Fibroblast of skin of back (primary cell): ENCODE data around the gene ELOVL1. TPM values are rescaled to one million over a fixed set of nuclear protein-coding genes. Genes with fewer than 3 reads are reported as not detected.
"Not testable (repeated sequence)": the region's sequence is repeated elsewhere in the genome, so short reads cannot be mapped to it uniquely, and the experiment has no call there.

ENCODE experiments used
- DNase-seq: peaks from one replicate; pipeline ENCODE4 v3.0.0-alpha.2; 2013
- polyA plus RNA-seq, 2 experiments: library from polyadenylated mRNA; unstranded; fragments of 120-200 nt; gene quantifications; one replicate each; pipeline ENCODE4 v1.2.1, GENCODE V29; 2013; ENCODE audit not compliant: insufficient read length in 2 of 2

Gene ELOVL1
- polyA plus RNA-seq (2013, experiment 1 of 2; ENCODE audit: insufficient read length): 160 TPM
- polyA plus RNA-seq (2013, experiment 2 of 2; ENCODE audit: insufficient read length): 101 TPM

DNA sequence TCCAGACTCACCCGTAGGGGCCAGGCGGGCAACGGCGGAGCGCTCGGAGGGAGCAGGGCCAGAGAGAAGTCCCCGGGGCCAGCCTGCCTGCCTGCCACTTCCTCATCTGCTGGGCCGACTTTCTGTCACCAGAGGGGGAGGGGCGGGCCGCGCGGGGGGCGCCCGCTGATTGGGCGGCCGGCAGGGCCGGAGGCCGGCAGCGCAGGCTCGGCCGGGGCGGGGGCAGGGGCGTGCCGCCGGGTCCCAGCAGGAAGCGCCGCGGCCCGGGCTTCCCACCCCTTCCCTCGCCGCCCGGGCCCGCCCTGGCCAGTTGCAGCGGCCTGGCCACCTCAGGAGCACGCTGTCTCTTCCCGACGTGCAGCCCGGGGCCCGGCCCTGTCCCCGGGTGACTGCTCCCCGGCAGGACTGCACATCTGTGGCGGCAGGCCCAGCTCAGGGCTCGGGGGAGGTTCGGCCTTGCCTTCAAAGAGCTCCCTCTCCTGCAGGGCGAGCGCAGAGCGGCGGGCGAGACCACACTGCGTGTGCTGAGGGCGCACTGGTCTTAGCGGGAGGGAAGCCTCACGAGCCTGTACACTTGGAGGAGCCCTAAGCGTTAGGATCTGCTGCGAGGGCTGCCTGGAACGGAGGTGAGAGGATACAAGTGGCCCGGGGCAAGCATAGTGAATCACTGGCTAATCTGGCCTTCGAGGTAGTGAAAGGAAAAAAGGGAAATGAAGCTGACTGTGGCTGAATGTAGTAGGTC lies at the start of gene ELOVL1:
TSS of gene ELOVL1 (minus strand) at position 108 of the 742 bp plus-strand sequence. CDS start 2,402 bp downstream, outside the sequence.
- peak; percentile 91 for DNase-seq

DNA sequence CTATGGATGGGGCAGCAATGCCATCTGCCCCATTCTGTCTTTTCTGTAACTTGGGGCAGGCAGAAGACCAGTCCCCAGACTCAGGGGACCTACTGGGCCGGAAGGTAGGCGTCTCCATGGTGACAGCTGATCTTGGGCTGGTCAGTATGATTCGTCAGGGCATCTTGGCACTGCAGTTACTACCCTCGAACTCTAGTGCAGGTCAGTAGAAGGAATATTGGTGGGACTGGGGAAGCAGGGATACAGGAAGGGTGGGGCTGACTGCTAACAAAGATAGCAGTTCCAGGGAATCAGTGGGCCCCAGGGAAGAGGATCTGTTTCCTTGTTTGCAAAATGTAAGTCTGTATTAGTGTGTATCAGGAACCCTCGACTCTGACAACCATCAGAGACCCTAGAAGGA lies 48.1 kb upstream of the ELOVL1 start:
- no peak for DNase-seq

DNA sequence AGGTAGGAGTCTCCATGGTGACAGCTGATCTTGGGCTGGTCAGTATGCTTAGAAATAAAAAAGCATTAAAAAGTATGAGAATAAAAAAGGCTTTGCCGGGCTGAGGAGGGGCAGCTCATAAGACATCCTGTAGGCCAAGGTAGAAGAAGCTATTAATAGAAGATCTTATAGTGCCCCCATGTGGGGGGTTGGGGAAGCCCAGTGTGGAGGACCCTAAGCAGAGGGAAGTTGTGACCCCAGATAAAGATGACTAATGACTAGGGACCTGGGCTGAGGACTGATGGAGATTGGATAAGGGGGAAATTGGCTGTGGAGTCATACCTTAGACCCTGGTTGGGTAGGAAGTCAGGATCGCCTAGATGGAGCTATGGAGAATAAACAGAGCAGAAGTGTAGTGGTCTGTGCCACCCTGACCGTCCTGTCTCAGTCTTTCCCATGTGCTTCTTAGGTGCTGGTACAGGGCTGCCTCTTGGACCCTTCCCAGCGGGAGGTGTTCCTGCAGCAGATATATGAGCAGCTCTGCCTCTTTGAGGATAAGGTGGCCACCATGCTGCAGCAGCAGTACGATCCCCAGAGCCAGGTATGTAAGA lies 46.9 kb upstream of the ELOVL1 start:
- DNase-seq: peak; percentile 58

DNA sequence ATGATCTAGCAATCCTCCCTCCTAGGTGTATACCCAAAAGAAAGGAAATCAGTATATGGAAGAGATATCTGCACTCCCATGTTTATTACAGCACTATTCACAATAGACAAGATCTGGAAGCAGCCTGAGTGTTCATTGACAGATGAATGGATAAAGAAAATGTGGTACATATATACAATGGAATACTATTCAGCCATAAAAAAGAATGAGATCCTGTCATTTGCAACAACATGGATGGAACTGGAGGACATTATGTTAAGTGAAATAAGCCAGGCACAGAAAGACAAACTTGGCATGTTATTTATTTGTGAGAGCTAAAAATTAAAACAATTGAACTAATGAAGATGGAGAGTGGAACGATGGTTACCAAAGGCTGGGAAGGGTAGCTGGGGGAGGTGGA lies 45.6 kb upstream of the ELOVL1 start:
- DNase-seq: not testable (repeated sequence)

DNA sequence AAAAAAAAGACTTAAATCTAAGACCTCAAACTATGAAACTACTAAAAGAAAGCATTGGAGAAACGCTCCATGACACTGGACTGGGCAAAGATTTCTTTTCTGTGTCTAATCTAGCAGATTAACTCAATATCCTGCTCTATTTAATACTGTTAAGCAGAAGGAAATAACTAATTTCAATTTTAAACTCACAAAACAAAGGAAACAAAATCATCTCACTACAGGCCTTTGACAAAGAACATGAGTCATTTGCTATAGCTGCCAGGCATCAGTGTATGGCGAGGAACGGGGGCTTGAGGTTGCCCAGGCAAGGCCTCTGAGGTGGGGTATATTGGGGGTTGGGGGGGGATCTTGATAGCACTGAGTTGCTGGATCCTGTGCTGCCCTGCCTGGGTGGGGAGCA lies 42.8 kb upstream of the ELOVL1 start:
- DNase-seq: no peak

DNA sequence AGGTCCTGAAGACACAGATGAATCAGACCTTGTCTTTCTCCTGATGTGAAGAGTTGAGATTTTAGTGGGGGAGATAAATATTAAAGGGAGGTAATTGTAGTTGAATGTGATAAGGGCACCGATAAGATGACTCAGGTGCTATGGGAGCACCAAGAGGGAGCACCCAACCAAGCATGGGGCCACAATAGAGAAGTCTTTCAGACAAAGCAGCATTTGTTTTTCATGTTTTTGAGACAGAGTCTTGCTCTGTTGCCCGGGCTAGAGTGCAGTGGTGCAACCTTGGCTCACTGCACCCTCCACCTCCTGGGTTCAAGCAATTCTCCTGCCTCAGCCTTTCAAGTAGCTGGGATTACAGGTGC lies 38.0 kb upstream of the ELOVL1 start:
- no peak for DNase-seq

DNA sequence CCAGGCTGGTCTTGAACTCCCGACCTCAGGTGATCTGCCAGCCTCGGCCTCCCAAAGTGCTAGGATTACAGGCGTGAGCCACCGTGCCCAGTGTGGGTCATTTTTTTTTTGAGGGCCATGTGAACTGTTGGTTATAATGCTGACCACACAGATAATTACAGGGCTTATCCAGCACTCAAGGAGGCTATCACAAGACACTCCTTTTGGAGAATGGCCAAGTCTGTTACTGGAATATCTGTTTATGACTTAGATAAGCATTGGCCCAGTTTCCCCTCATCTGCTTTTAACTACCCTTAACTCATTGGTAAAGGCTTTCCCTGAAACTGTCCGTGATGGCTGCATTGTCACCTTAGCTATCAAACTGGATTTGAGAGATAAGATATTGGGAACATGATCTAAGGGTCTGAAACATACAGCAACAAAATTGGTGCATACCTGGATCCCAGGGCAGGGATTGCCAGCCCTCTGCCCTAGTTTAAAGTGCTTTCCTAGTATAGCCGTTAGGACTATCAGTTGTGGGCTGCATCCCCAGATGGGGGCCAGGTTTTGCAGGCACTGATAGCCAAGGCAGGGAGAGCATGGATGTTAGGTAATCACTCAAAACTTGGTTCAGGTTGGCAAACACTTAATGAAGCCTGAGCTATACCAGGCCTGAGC lies 37.5 kb upstream of the ELOVL1 start:
- no peak for DNase-seq

DNA sequence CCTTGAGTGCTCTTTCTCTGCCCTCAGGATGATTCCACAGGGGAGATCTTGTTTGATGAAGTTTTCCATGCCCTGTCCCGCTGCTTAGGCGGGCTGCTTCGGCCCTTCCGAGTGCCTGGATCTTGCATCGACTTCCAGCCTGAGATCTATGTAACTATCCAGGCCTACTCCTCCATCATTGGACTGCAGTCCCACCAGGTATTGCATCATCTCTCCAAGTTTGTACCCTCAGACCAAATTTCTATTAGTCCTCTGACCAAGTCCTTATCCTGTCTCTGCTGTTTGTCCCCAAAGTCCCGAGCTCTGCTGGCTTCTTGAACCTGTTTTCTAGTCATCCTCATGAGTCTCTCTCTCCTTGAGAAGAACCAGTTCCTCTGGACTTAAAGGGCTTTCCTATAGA lies 36.5 kb upstream of the ELOVL1 start:
- no peak for DNase-seq

DNA sequence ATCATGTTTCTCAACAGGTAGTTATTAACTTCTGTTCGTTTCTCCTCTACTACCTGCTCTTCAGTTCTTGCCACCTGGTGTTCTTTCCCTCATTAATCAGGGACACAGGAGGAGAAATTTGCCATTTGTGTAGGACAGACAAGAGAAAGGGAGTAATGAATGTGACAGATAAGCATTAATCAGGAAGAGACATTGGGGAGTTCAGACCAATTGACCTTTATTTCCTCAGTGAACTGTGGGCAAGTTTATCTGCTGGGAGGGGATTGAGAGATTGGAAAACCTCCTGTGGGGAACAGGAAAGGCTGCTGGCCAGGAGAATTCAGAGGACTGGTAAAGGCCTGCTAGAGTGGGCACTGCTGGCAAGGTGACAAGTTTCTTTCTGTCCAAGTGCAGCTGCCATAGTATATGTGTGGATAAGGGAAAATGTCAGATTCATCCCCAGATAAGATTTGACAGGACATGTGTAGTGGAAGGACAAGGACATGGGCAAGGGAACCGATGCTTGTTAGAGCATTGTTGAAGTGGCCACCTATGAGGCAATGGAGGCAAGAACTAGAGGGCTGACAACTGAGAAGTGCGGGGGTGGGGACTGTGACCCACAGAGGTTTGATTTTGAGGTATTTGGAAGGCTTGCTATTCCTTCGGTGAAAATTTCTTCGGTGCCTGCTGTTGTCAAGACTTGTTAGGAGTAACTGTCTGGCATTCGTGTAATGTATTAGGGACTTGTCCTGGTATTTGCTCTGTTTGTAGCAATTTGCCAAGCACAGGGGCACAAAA lies 34.5 kb upstream of the ELOVL1 start:
- no peak for DNase-seq

DNA sequence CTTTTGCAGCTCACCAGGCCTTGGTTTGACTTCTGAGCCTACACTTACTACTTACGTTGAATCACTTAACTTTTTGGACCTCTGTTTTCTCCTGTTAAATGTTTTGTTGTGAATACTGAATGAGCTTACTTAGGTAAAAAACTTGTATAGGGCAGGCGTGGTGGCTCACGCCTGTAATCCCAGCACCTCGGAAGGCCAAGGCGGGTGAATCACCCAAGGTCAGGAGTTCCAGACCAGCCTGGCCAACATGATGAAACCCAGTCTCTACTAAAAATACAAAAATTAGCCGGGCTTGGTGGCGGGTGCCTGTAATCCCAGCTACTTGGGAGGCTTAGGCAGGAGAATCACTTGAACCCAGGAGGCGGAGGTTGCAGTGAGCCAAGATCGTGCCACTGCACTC lies 32.6 kb upstream of the ELOVL1 start:
- not testable (repeated sequence) for DNase-seq

DNA sequence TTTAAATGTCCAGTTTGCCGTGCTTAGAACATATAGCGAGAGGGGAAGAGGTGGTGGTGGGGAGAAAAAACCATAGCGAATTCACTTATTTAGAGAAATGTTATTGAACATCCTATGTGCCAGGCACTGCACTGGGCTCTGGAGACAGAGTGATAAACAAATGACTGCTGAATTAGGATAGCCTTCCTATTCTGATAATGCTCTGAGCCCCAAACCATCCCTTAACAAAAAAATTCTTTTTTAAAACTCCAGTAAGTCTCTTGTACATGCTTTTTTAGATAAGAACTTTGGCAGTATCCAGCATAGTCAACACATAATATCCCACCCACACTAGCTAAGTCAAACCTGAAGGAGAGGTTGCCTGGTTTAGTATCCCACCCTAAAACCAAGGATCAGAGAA lies 30.4 kb upstream of the ELOVL1 start:
- no peak for DNase-seq

DNA sequence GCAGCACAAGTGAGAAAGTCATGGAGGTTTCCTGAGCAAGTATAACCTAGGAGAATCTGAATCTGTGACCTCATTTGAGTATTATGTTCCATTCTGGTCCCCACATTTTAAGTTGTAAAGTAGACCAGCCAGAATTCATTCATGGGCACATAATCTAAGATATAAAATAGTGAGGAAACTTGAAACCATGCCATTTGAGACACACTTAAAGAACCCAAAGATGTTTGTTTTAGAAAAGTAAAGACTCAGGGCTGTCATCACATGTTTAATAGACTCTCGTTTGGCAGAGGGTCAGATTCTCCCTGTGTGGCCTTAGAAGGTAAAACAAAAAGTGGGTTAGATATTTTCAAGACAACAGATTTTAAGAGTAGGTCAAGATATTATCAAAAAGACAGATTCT lies 28.2 kb upstream of the ELOVL1 start:
- DNase-seq: no peak

DNA sequence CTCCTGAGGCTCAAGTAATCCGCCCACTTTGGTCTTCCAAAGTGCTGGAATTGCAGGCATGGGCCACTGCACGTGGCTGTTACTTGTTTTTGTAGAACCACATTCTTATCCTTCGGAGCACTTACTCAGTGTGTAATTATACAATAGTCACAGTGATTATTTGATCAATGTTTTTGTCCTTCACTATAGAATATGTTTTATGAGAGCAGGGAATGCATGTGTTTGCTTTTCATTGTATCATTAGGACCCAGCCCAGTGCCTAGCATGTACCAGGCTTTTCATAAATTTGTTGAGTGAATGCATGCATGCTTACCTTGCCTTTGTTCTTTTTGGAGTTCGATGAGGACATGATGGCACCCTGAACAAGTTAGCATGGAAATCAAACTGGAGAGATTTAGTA lies 27.7 kb upstream of the ELOVL1 start:
- no peak for DNase-seq

DNA sequence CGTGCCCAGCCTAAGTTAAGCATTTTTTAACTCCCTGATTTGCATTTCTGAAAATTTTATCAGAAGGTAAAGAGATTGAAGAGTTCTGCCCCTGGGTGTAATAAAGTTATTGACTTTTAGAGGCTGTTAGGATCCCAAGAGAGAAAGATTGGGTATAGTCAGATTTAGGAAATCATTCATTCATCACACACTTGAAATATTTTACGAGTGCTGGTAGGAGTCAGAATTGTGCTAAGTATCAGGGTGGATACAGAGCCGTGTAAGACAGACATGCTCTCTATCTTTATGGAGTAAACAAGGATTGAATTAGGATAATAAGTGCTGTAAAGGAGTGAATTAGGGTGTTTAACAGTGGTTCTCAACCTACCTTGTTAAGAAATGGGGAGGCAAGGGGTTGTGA lies 24.9 kb upstream of the ELOVL1 start:
- DNase-seq: no peak

DNA sequence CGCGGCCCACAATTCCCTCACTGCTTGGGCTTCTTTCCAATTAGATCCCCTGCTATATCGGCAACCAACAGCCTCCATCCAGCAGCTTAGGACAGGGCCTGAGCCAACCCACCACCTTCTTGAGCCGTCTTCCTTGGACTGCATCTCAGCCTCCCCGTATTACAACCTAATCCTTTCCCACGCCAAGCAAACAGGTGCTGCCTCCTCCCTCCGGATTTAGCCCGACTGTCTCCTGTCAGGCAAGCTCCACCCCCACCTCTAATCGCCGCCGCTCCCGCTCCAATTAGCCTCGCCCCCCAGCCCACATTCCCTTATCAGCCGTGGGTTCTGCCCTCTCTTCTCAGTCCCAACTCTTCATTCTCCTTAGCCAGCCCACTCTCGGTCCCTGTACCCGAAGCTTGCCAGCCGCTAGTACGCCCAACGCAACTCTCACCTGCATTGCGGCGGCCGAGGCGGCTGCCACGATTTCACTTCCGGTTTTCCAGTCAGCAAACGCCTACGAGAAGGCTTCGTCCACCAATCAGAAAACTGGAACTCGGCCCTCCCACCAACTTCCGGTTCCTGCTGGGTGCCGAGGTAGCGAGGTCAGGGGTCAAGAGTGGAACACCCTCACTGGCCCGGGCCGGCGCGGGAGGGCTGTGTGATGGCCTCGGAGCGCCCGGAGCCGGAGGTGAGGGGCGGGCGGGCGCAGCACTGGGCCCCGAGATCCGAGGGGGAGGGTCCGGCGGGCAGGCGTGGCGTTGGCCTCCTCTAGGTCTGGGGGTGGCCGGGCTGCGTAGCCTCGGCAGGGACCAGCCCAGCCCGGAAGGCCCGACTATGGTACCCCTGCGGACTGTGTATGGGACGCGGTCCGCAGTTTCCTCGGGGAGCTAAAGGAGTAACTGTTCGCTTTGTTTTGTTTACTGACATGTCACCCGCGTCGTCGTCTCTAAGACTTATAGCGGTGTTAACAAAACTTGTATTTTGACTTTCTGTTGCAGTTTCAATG lies 21.8 kb upstream of the ELOVL1 start, which contains the start of the genes MED8 and SZT2:
TSS of gene MED8 (minus strand) at position 475 of the 988 bp plus-strand sequence. CDS start at position 439, 36 bp downstream.
TSS of gene SZT2 (plus strand) at position 574 of the 988 bp plus-strand sequence. CDS start at position 644, 70 bp downstream.
- peak; percentile 92 for DNase-seq

DNA sequence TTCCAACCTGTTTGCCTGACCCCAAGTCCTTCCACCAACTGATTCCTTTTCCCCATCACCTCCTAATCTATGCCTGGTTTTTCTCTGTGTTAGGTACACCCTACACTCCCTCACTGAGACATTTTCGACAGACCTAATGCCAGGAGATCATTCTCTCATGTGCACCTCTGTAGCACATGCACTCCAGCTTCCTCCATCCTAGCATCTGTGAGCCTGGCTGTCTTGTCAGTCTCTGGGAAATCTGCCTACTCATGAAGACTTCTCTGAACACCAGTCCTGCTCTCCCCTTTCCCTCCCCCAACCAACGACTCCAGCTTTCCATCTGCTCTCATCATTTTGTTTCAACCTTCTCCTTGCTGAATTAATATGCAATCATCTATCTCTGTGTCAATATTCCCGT lies 20.8 kb upstream of the ELOVL1 start:
- no peak for DNase-seq

DNA sequence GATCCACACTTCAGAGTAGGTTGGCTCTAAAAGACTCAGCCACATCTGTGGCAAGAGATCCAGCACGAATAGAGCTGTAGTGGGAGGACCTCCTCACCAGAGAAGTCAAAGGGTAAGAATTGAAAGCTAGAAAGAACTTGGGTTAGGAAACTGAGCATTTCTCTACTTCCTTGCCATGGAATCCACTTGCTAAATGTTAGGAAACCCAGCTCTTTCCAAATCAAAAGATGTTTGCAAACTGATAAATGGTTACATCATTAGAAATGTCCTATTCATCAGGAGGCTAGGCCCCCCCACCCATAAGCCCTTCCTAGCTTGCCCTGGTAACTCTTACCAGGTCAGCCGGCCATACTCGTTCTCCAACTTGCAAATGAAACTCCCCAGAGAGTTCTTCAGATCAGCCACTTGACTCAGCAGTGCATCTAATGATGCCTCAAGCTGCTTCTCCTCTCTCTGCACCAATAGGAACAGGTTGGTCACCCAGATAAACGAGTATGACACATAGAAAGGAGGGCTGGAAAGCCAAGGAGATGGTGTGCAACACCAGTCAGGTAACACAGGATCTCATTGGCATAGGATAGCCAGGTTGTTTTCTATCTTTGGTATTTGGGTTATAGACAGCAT lies 20.3 kb upstream of the ELOVL1 start:
- DNase-seq: no peak

DNA sequence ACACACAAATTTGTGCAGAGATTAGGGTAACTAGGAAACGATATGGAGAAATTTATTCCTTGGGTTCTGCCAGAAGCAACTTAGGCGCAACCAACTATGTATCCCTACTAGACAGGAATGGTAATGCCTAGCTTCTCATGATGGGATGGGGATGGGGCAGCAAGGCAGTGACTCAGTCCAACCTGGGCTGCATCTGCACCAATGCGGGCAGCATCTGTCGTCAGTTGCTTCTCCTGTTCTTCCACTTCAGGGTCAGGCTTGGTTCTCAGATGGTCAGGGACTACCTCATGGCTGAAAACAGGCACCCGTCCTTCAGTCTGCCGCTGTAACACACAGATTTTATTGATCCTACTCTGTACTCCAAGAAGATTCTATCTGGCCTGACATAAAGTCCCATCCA lies 18.9 kb upstream of the ELOVL1 start:
- DNase-seq: no peak

DNA sequence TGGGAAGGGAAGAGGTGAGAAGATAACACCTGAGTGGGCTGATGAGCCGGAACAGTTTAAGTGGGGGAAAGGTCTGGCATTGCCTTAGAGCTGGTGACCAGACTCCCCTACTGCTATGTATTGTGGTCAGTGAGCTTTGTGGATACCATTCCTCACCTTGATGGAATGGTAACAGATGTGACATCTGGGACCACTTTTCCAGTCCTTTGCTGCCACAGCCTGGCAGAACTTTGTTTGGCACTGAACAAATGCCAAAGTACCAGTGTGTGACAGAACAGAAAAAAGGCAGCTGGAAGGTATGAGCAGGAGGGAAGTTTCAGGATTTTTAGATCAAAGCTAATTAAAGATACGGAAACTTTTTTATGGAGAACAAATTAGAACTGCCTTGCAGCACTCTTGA lies 15.6 kb upstream of the ELOVL1 start:
- no peak for DNase-seq

DNA sequence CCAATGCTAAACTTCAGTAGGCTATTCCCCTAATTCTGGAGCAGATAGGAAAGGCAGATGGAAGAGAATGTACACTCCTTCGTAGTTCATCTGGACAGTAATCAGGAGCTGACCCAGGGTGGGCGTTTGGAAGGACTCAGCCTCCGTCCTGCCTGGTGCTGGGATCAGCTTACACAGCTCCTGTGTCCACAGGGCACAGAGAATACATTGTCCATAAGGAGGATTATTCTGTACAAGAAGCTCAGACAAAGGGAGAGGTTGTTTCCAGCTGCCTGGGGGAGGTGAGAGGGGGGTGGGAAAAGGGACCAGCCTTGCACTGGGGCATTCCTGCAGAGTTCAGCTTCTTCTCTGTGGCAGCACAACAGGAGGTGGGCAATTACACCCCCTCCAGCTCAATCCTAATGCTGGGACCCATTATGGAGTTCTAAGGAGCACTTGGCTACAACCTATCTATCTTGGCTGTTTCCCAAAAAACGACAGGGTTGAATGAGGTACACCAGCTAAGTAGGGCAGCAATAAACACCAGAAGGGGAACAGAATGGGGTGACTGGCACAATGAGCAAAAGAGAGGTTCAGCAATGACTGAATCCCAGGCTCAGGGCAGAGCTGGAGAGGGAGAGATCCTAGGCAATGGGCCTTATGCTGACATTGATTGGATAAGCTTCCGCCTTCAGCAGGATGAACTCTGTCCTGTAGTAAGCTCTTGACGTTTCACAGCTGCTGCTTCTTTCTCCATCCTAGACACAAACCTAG lies 14.4 kb upstream of the ELOVL1 start:
- no peak for DNase-seq
